BLaER1 treated with 17β-estradiol and CSF1 and Interleukin-3, amounts not matched to agents 10 nM and 100 nM (cell line): ENCODE data around the gene NT5DC3.

Experiments used
- H3K27ac ChIP-seq, 11 experiments: shearing (Covaris generic); formaldehyde crosslinking; 2 replicates each; pipeline ENCODE4 v1.8.1; 2022
- H3K27me3 ChIP-seq, 11 experiments: shearing (Covaris generic); formaldehyde crosslinking; 2 replicates each; pipeline ENCODE4 v1.8.1; 2022
- H3K36me3 ChIP-seq, 11 experiments: shearing (Covaris generic); formaldehyde crosslinking; 2 replicates each; pipeline ENCODE4 v1.8.1; 2022
- H3K4me1 ChIP-seq, 10 experiments: shearing (Covaris generic); formaldehyde crosslinking; 2 replicates each; pipeline ENCODE4 v1.8.1; 2022
- H3K4me2 ChIP-seq, 11 experiments: shearing (Covaris generic); formaldehyde crosslinking; 2 replicates each; pipeline ENCODE4 v1.8.1; 2022
- H3K4me3 ChIP-seq, 10 experiments: shearing (Covaris generic); formaldehyde crosslinking; 2 replicates each; pipeline ENCODE4 v1.8.1; 2022
- H3K9ac ChIP-seq, 11 experiments: shearing (Covaris generic); formaldehyde crosslinking; 2 replicates each; pipeline ENCODE4 v1.8.1; 2022
- H3K9me3 ChIP-seq, 11 experiments: shearing (Covaris generic); formaldehyde crosslinking; replicated peaks in 1 of 11; 2 replicates each; pipeline ENCODE4 v1.8.1; 2022
- H4K20me1 ChIP-seq, 11 experiments: shearing (Covaris generic); formaldehyde crosslinking; 2 replicates each; pipeline ENCODE4 v1.8.1; 2022
- Cebpa-rat ChIP-seq, 11 experiments: shearing (Covaris generic); IDR thresholded peaks; 2 replicates each; pipeline ENCODE4 v1.8.1; 2022

Gene NT5DC3

DNA sequence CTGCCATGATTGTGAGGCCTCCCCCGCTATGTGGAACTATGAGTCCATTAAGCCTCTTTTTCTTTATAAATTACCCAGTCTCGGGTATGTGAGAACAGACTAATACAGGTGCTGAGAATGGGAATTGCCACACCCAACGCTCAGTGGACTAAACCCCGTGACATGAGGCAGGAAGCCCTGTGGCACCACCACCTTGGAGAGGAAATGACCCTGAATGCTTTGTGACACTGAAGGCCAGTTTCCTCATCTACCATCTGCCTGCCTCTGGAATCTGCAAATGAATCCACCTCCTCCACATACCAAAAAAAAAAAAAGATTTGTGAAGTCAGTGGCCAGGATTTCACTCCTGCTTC, 41.6 kb downstream of the NT5DC3 start:
- peaks cover 16 to 29% (median 19%) of the 10 kb centered on the region in 10 experiments for H3K4me1 ChIP-seq
- H3K36me3 ChIP-seq, result peaks cover 0 to 84% (median 55%) of the 10 kb centered on the region in 11 experiments; a peak in 21 of 22 replicates
- H4K20me1 ChIP-seq, result no peaks in the 10 kb centered on the region
- H3K27ac ChIP-seq, result peak overlapping the region in 8 of 11 experiments; percentile 4 to 76 (median 46); a peak in 10 of 22 replicates
- no peak overlapping the region for H3K9ac ChIP-seq
- H3K9me3 ChIP-seq, result peaks cover 7 to 16% (median 10%) of the 10 kb centered on the region in 11 experiments; a peak in 16 of 22 replicates
- H3K4me2 ChIP-seq, result peak overlapping the region; percentile 41 to 69 (median 54); a peak in 21 of 22 replicates
- no peak overlapping the region; a peak in 1 of 20 replicates for H3K4me3 ChIP-seq
- no peaks in the 10 kb centered on the region for H3K27me3 ChIP-seq
- no peak; a peak in 1 of 22 replicates for TF ChIP-seq Cebpa-rat (IDR thresholded peaks at IDR 0.05)

DNA sequence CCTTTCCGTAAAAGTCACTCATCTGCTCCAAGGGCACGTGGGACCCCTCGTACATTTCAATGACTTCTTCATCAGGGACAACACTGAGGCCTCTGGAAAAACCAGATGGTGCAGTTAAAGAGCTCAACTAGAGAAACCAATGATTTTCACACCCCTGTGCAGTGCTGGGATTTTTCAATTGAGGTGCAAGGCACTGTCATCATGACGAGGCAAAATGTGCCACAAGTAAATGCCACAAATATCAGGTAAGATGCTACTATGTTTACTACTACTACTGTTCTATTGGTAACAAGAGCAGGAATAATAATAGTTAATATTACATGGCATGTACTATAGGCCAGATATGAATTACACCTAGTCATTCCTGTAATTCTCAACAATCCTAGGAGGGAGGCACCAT, 42.4 kb downstream of the NT5DC3 start:
- H3K4me2 ChIP-seq, result no peak overlapping the region
- no peak overlapping the region for H3K9ac ChIP-seq
- H3K4me1 ChIP-seq, result peaks cover 12 to 26% (median 18%) of the 10 kb centered on the region in 10 experiments
- H3K9me3 ChIP-seq, result peaks cover 7 to 16% (median 10%) of the 10 kb centered on the region in 11 experiments; a peak in 16 of 22 replicates
- TF ChIP-seq Cebpa-rat (IDR thresholded peaks at IDR 0.05), result no peak
- H3K27ac ChIP-seq, result peak overlapping the region in 4 of 11 experiments; percentile 0 to 76 (median 70); a peak in 6 of 22 replicates
- H3K36me3 ChIP-seq, result peaks cover 0 to 84% (median 62%) of the 10 kb centered on the region in 11 experiments; a peak in 21 of 22 replicates
- H3K27me3 ChIP-seq, result no peaks in the 10 kb centered on the region
- H4K20me1 ChIP-seq, result no peaks in the 10 kb centered on the region
- no peak overlapping the region for H3K4me3 ChIP-seq

DNA sequence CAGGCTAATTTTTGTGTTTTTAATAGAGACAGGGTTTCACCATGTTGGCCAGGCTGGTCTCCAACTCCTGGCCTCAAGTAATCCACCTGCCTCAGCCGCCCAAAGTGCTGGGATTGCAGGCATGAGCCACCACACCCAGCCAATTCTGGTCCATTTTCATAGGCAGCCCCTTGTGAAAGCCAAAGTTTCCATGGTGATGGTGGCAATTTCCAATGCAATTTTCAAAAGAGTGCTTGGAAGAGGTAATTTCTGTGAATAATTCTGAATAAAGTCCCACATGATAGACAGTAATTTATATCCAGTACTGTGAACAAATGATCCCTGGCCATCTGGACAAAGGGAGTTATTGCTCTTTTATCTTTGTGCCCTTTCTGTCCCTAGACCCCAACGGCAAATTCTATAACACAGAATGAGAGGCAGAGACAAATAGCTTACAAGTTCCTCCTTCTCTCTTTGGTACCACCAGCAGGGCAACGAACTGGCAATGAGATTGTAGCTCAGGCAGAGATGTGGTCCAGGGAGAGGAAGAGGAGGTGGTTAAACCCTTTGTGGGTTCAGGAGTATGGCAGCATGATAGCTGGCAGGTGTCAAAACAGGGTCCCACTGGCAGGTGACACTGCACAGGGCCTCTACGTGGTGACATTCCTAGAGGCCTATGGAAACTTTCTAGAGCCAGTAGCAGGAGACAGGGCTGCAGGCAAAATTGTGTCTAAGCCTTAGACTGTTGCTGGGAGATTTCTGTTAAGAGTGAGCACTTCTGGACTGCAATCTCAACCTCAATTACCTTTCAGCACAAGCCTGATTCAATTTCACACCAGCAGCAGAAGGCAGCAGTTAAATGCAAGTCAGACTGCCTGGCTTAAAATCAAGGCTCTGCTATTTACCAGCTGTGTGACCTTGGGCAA, 46.5 kb downstream of the NT5DC3 start:
- Histone ChIP-seq H3K27ac (no peak overlapping the region), H3K4me1 (peaks cover under 1 to 4% (median 3%) of the 10 kb centered on the region in 10 experiments), H3K36me3 (peaks cover 16 to 82% (median 73%) of the 10 kb centered on the region in 11 experiments), H3K9ac (no peak overlapping the region), H3K27me3 (no peaks in the 10 kb centered on the region), H3K4me3 (no peak overlapping the region), H3K9me3 (peaks cover 6 to 12% (median 8%) of the 10 kb centered on the region in 11 experiments; a peak in 16 of 22 replicates), H3K4me2 (no peak overlapping the region), H4K20me1 (no peaks in the 10 kb centered on the region)
- no peak for TF ChIP-seq Cebpa-rat (IDR thresholded peaks at IDR 0.05)

DNA sequence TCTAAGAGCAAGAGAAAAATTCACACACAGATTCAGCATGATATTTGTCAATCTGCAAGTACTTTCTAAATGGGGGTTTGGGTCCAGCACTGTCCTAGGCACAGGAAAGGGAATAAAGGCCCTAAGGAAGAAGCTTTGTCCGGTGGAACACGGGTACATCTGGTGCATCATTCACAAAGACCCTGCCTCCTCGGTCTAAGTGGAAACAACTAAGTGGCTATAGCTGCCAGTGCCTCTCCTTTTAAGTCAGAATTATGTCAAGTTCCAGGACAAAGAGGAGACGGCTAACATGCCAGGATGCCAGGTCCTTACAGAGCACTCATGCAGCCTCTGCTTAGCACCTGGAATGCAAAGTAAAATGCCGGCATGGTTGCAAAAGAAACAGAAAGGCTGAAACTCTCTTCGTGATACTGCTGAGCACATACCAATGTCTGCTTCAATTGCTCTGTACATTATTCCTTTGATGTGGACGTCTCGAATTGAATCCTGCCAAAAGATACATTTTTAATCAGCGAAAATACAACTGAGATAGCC, 47.5 kb downstream of the NT5DC3 start:
- H3K4me2 ChIP-seq, result no peak overlapping the region
- H3K9ac ChIP-seq, result no peak overlapping the region
- no peak for TF ChIP-seq Cebpa-rat (IDR thresholded peaks at IDR 0.05)
- H3K36me3 ChIP-seq, result peaks cover 16 to 72% (median 63%) of the 10 kb centered on the region in 11 experiments; a peak in 21 of 22 replicates
- H3K4me1 ChIP-seq, result no peaks in the 10 kb centered on the region
- H3K4me3 ChIP-seq, result no peak overlapping the region
- peaks cover 0 to 2% (median 0%) of the 10 kb centered on the region in 11 experiments; a peak in 3 of 22 replicates for H3K9me3 ChIP-seq
- H4K20me1 ChIP-seq, result no peaks in the 10 kb centered on the region
- no peak overlapping the region for H3K27ac ChIP-seq
- no peaks in the 10 kb centered on the region for H3K27me3 ChIP-seq

DNA sequence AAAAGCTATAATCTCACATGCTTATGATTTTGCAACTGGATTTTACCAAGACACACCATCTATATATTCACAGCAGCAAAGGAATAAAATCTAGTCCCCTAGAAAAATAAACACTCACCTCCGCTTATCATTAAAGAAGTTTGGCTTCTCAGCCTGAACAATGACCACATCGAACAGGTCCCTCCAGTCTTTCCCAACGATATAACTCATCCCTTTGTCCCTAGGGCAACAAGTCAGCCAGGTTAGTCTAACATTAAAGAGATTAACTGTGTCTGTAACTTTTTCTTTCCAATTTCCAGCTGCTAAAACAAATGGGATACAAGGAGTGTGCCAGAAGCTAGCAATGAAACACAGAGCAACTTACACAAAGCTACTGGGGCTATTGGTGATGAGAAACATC, 48.0 kb downstream of the NT5DC3 start:
- Histone ChIP-seq H3K4me1 (no peaks in the 10 kb centered on the region), H3K27ac (no peak overlapping the region), H3K27me3 (no peaks in the 10 kb centered on the region), H4K20me1 (no peaks in the 10 kb centered on the region), H3K36me3 (peaks cover 16 to 71% (median 58%) of the 10 kb centered on the region in 11 experiments; a peak in 20 of 22 replicates), H3K9ac (no peak overlapping the region), H3K4me3 (no peak overlapping the region), H3K4me2 (no peak overlapping the region), H3K9me3 (no peaks in the 10 kb centered on the region)
- TF ChIP-seq Cebpa-rat (IDR thresholded peaks at IDR 0.05), result no peak

DNA sequence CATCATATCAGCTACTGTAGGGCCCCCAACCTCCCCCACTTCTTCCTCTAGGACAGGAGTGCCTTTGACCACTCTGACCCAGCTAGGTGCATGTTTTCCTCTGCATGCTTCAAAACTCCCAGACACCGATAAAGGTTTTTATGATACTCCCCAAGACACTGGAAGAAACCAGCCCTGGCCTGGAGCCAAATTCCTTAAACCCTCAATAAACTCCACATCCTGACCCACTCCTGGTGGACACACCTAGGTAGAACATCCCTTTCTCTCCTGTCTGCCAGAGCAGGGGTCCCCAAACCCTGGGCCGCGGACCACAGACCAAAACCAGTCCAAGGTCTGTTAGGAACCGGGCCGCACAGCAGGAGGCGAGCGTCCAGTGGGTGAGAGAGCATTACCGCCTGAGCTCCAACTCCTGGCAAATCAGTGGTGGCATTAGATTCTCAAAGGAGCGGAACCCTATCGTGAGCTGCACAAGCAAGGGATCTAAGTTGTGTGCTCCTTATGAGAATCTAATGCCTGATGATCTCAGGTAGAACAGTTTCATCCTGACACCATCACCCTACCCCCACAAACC, 49.6 kb downstream of the NT5DC3 start:
- H4K20me1 ChIP-seq, result no peaks in the 10 kb centered on the region
- H3K9ac ChIP-seq, result no peak overlapping the region
- no peak overlapping the region for H3K4me2 ChIP-seq
- no peaks in the 10 kb centered on the region for H3K9me3 ChIP-seq
- TF ChIP-seq Cebpa-rat (IDR thresholded peaks at IDR 0.05), result no peak
- H3K27me3 ChIP-seq, result no peaks in the 10 kb centered on the region
- no peak overlapping the region for H3K27ac ChIP-seq
- H3K36me3 ChIP-seq, result peaks cover 16 to 65% (median 47%) of the 10 kb centered on the region in 11 experiments; a peak in 20 of 22 replicates
- no peak overlapping the region for H3K4me3 ChIP-seq
- H3K4me1 ChIP-seq, result no peaks in the 10 kb centered on the region

DNA sequence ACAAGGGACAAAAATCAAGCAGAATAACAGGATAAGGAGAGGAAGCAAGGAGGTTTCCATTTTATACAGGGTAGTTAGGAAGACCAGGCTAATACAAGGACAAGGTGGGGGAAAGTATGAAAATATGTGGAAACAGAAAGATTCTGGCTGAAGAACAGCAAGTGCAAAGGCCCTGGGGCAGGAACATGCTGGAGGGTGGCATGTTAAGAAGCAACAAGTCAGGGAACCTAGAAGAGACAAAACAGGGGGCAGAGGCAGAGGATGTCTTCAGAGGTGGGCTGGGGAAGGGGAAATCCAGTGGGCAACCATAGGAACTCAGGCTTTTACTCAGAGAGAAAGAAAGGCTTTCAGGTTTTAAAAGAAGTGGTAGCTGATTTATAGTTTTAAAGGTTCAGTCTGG, 54.8 kb downstream of the NT5DC3 start:
- Histone ChIP-seq H3K36me3 (peaks cover 8 to 65% (median 49%) of the 10 kb centered on the region in 11 experiments; a peak in 21 of 22 replicates), H4K20me1 (no peaks in the 10 kb centered on the region), H3K27ac (no peak overlapping the region), H3K27me3 (no peaks in the 10 kb centered on the region), H3K4me3 (no peak overlapping the region), H3K4me1 (no peaks in the 10 kb centered on the region), H3K9me3 (no peaks in the 10 kb centered on the region), H3K9ac (no peak overlapping the region), H3K4me2 (no peak overlapping the region)
- no peak for TF ChIP-seq Cebpa-rat (IDR thresholded peaks at IDR 0.05)

DNA sequence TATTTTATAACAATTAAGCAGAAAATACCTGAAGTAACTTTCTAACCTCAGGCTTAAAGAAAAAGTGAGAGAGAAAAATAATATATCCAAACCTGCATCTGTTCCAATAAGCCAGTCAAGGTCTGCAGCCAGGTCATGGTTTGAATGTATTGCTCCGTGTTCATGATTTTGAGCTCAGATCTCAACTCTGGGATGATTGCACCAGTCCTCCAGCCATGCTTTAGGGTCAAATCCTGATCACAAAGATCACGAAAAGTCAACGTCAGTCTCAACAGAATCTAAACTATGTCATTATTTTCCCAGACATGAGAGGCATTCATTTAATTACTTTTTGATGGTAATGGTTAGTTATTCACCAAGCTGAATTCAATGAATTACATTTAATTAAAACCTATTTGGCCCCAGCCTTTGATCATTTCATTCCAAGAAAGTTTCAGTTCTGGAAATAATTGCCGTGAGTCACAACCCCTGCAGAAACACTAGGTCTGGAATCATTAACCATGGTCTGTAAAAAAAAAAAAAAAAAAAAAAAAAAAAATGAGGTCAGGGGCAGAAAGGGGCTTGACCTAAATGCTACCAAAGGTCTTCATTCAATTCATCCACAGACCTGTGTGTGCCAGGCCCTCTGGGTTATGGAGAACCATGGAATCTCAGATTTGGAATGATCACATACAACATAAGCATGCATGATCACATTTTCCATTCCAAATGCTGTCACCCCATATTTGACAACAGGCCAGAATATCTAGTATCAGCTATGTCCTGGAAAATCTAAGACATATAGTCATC, 55.6 kb downstream of the NT5DC3 start:
- Histone ChIP-seq H3K9me3 (no peaks in the 10 kb centered on the region), H3K4me1 (no peaks in the 10 kb centered on the region), H3K27me3 (no peaks in the 10 kb centered on the region), H3K4me2 (no peak overlapping the region), H4K20me1 (no peaks in the 10 kb centered on the region), H3K27ac (no peak overlapping the region), H3K4me3 (no peak overlapping the region), H3K9ac (no peak overlapping the region), H3K36me3 (peaks cover 8 to 70% (median 54%) of the 10 kb centered on the region in 11 experiments; a peak in 21 of 22 replicates)
- no peak for TF ChIP-seq Cebpa-rat (IDR thresholded peaks at IDR 0.05)
